Chondrocyte (in vitro differentiated cells): ENCODE data around the gene FNDC11. TPM values are rescaled to one million over a fixed set of nuclear protein-coding genes. Genes with fewer than 3 reads are reported as not detected.

Source experiments
- DNase-seq: peaks from one replicate; pipeline ENCODE4 v3.0.0; 2021; ENCODE audit warnings: mixed read lengths, low spot score
- H3K27ac Mint-ChIP-seq: one replicate; pipeline ENCODE4 v1.8.0; 2021; ENCODE audit warnings: mild to moderate bottlenecking, moderate library complexity, mixed read lengths; ENCODE audit not compliant: unreplicated experiment
- H3K27me3 Mint-ChIP-seq: 2 replicates; pipeline ENCODE4 v1.8.0; 2021; ENCODE audit warnings: low read depth, mixed read lengths
- H3K36me3 Mint-ChIP-seq: 2 replicates; pipeline ENCODE4 v1.8.0; 2021; ENCODE audit warnings: low read depth, mixed read lengths
- H3K4me1 Mint-ChIP-seq: 2 replicates; pipeline ENCODE4 v1.8.0; 2021; ENCODE audit warnings: low read depth, mild to moderate bottlenecking, mixed read lengths
- H3K4me3 Mint-ChIP-seq: one replicate; pipeline ENCODE4 v1.8.0; 2021; ENCODE audit warnings: mild to moderate bottlenecking, moderate library complexity, mixed read lengths; ENCODE audit not compliant: unreplicated experiment
- H3K9me3 Mint-ChIP-seq: 2 replicates; pipeline ENCODE4 v1.8.0; 2021; ENCODE audit warnings: low read depth, mixed read lengths
- CTCF ChIP-seq: fragments of 200-600 bp; sonication (generic); IDR thresholded peaks from 2 replicates; pipeline ENCODE4 v1.5.0; 2021; ENCODE audit warnings: antibody characterized with exemption, mild to moderate bottlenecking, moderate library complexity
- total RNA-seq: library from RNA; stranded (reverse); gene quantifications from 3 replicates; pipeline ENCODE4 v1.2.1, GENCODE V29; 2021

The FNDC11 gene
- total RNA-seq, 1 donor from 2014 or later = 0.25 TPM

- no peak overlapping the region for H3K4me3 Mint-ChIP-seq
- peaks cover 21% of the 10 kb centered on the region for H3K4me1 Mint-ChIP-seq
- peak; percentile 35 for TF ChIP-seq CTCF
- DNase-seq = no peak
- H3K27ac Mint-ChIP-seq = no peak overlapping the region
- peaks cover 4% of the 10 kb centered on the region for H3K36me3 Mint-ChIP-seq
- peaks cover 3% of the 10 kb centered on the region for H3K9me3 Mint-ChIP-seq
- no peaks in the 10 kb centered on the region for H3K27me3 Mint-ChIP-seq
Observed at GRCh38 chr20:63518351-63518861, 35.6 kb upstream of the FNDC11 start.

GRCh38 chr20:63518946-63519667 lies 34.9 kb upstream of the FNDC11 start:
- peak overlapping the region; percentile 73 for H3K4me3 Mint-ChIP-seq
- peaks cover 21% of the 10 kb centered on the region for H3K4me1 Mint-ChIP-seq
- H3K9me3 Mint-ChIP-seq = no peaks in the 10 kb centered on the region
- no peak for TF ChIP-seq CTCF
- H3K27ac Mint-ChIP-seq = no peak overlapping the region
- peaks cover 7% of the 10 kb centered on the region for H3K36me3 Mint-ChIP-seq
- DNase-seq = no peak
- no peaks in the 10 kb centered on the region for H3K27me3 Mint-ChIP-seq

GRCh38 chr20:63519668-63520503 lies 34.1 kb upstream of the FNDC11 start:
- Mint-ChIP-seq H3K36me3 (peaks cover 7% of the 10 kb centered on the region), H3K4me1 (peaks cover 21% of the 10 kb centered on the region), H3K27ac (no peak overlapping the region), H3K27me3 (no peaks in the 10 kb centered on the region), H3K4me3 (peak overlapping the region; percentile 73), H3K9me3 (no peaks in the 10 kb centered on the region)
- DNase-seq = peak; percentile 88
- peak; percentile 76 for TF ChIP-seq CTCF

- Mint-ChIP-seq H3K9me3 (no peaks in the 10 kb centered on the region), H3K4me1 (peaks cover 21% of the 10 kb centered on the region)
- DNase-seq = no peak
Observed at GRCh38 chr20:63520504-63520933, 33.4 kb upstream of the FNDC11 start, which contains the start of gene PPDPF. PPDPF (plus strand) TSS chr20:63520765; CDS start chr20:63521309, 544 bp downstream.

More at GRCh38 chr20:63520504-63520933, 33.4 kb upstream of the FNDC11 start, which contains the start of gene PPDPF:
- TF ChIP-seq CTCF = no peak
- Mint-ChIP-seq H3K4me3 (peak within 1 kb of the TSS; percentile 90), H3K27ac (peak within 1 kb of the TSS; percentile 79), H3K36me3 (peaks cover 7% of the 10 kb centered on the region), H3K27me3 (no peaks in the 10 kb centered on the region)
